Measurements from ENCODE around the gene HOXA11. TPM values are rescaled to one million over a fixed set of nuclear protein-coding genes. Genes with fewer than 3 reads are reported as not detected.

HOXA11 gene
- total and polyA plus RNA-seq, 5 donors: not detected

- intact Hi-C loops (cut with DNase I): loop anchor here in 2 of 4 donors (10.0 kb wide), 3 partner anchors 287 to 1277 kb away; partner anchors contain the start of gene SKAP2 (in 1 of the 2)
- Histone ChIP-seq H3K9me3 (ENCODE audit: control insufficient read depth, low read length) (no peaks in the 10 kb centered on the region), H3K4me1 (ENCODE audit: control insufficient read depth, insufficient read depth, low read length) (peaks cover 9% of the 10 kb centered on the region), H3K27me3 (ENCODE audit: control insufficient read depth, insufficient read depth) (no peaks in the 10 kb centered on the region), H3K4me3 (ENCODE audit: low read length) (peak within 1 kb of the TSS; percentile 6), H3K27ac (ENCODE audit: low read length) (no peak within 1 kb of the TSS)
- DNase-seq: peak in 1 of 3 donors; percentile 57
- 4% methylated on average over 53 of the region's 53 CpGs for WGBS
- no peak for ATAC-seq
Observed at GRCh38 chr7:27151931-27152815, 32.9 kb downstream of the HOXA11 start, which contains the start of gene HOXA3. HOXA3 (minus strand) TSS chr7:27152583; CDS start chr7:27110640, 41,943 bp downstream.

GRCh38 chr7:27151341-27151930 is 33.6 kb downstream of the HOXA11 start:
- Histone ChIP-seq H3K27ac (ENCODE audit: low read length) (no peak overlapping the region), H3K27me3 (ENCODE audit: control insufficient read depth, insufficient read depth) (no peaks in the 10 kb centered on the region), H3K4me1 (ENCODE audit: control insufficient read depth, insufficient read depth, low read length) (peaks cover 9% of the 10 kb centered on the region), H3K9me3 (ENCODE audit: control insufficient read depth, low read length) (no peaks in the 10 kb centered on the region), H3K4me3 (ENCODE audit: low read length) (peak overlapping the region; percentile 5)
- WGBS: 4% methylated on average over 27 of the region's 27 CpGs
- DNase-seq (peak in 1 of 3 donors; percentile 16), ATAC-seq (no peak)
- intact Hi-C loops (cut with DNase I): loop anchor here in 2 of 4 donors (10.0 kb wide), 3 partner anchors 287 to 1277 kb away; partner anchors contain the start of gene SKAP2 (in 1 of the 2)

GRCh38 chr7:27150568-27151340 is 34.3 kb downstream of the HOXA11 start:
- H3K9me3 ChIP-seq (ENCODE audit: control insufficient read depth, low read length): no peaks in the 10 kb centered on the region
- intact Hi-C loops (cut with DNase I): loop anchor here in 2 of 4 donors (10.0 kb wide), 3 partner anchors 286 to 1276 kb away; partner anchors contain the start of gene SKAP2 (in 1 of the 2)
- no peak overlapping the region for H3K27ac ChIP-seq (ENCODE audit: low read length)
- DNase-seq (peak; percentile 72 to 87 (median 87)), ATAC-seq (peak; percentile 75 to 83)
- peak overlapping the region; percentile 5 for H3K4me3 ChIP-seq (ENCODE audit: low read length)
- no peaks in the 10 kb centered on the region for H3K27me3 ChIP-seq (ENCODE audit: control insufficient read depth, insufficient read depth)
- H3K4me1 ChIP-seq (ENCODE audit: control insufficient read depth, insufficient read depth, low read length): peaks cover 5% of the 10 kb centered on the region
- 2% methylated on average over 58 of the region's 58 CpGs for WGBS

- 39% methylated on average over 13 of the region's 13 CpGs for WGBS
- no peaks in the 10 kb centered on the region for H3K9me3 ChIP-seq (ENCODE audit: control insufficient read depth, low read length)
- intact Hi-C loops (cut with DNase I): loop anchor here in 2 of 4 donors (5.0 to 10.0 kb wide), 4 partner anchors 285 to 1275 kb away; partner anchors contain the start of gene SKAP2 (in 1 of the 2)
- no peak overlapping the region for H3K27ac ChIP-seq (ENCODE audit: low read length)
- DNase-seq (peak in 1 of 3 donors; percentile 33), ATAC-seq (no peak)
- H3K27me3 ChIP-seq (ENCODE audit: control insufficient read depth, insufficient read depth): no peaks in the 10 kb centered on the region
- peaks cover 5% of the 10 kb centered on the region for H3K4me1 ChIP-seq (ENCODE audit: control insufficient read depth, insufficient read depth, low read length)
- H3K4me3 ChIP-seq (ENCODE audit: low read length): no peak overlapping the region
Observed at GRCh38 chr7:27149842-27150567, 35.0 kb downstream of the HOXA11 start.

GRCh38 chr7:27148756-27149641 is 36.0 kb downstream of the HOXA11 start:
- Histone ChIP-seq H3K27ac (ENCODE audit: low read length) (no peak overlapping the region), H3K9me3 (ENCODE audit: control insufficient read depth, low read length) (no peaks in the 10 kb centered on the region), H3K4me3 (ENCODE audit: low read length) (no peak overlapping the region), H3K4me1 (ENCODE audit: control insufficient read depth, insufficient read depth, low read length) (peaks cover 2% of the 10 kb centered on the region), H3K27me3 (ENCODE audit: control insufficient read depth, insufficient read depth) (peaks cover under 1% of the 10 kb centered on the region)
- intact Hi-C loops (cut with DNase I): loop anchor here in 1 of 4 donors (5.0 kb wide), 1 partner anchor 297 kb away; no protein-coding TSS in a partner anchor
- DNase-seq: peak in 1 of 3 donors; percentile 35
- 38% methylated on average over 30 of the region's 30 CpGs for WGBS
- no peak for ATAC-seq

GRCh38 chr7:27148031-27148755 is 36.8 kb downstream of the HOXA11 start:
- ATAC-seq: no peak
- peaks cover 3% of the 10 kb centered on the region for H3K27me3 ChIP-seq (ENCODE audit: control insufficient read depth, insufficient read depth)

GRCh38 chr7:27147199-27148030 is 37.6 kb downstream of the HOXA11 start, which contains the start of gene HOXA6:
HOXA6 (minus strand) TSS chr7:27147774; CDS start chr7:27147749, 25 bp downstream.
- intact Hi-C loops (cut with DNase I): loop anchor here in 1 of 4 donors (5.0 kb wide), 1 partner anchor 295 kb away; no protein-coding TSS in a partner anchor
- DNase-seq: peak in 2 of 3 donors; percentile 22 to 50
- 11% methylated on average over 63 of the region's 63 CpGs for WGBS
- no peak for ATAC-seq
- H3K9me3 ChIP-seq (ENCODE audit: control insufficient read depth, low read length): no peaks in the 10 kb centered on the region
- H3K27ac ChIP-seq (ENCODE audit: low read length): no peak within 1 kb of the TSS
- H3K4me1 ChIP-seq (ENCODE audit: control insufficient read depth, insufficient read depth, low read length): peaks cover 2% of the 10 kb centered on the region
- H3K27me3 ChIP-seq (ENCODE audit: control insufficient read depth, insufficient read depth): peaks cover 3% of the 10 kb centered on the region
- H3K4me3 ChIP-seq (ENCODE audit: low read length): peak within 1 kb of the TSS; percentile 38

More at GRCh38 chr7:27148031-27148755, 36.8 kb downstream of the HOXA11 start:
- Histone ChIP-seq H3K27ac (ENCODE audit: low read length) (no peak overlapping the region), H3K4me3 (ENCODE audit: low read length) (peak overlapping the region; percentile 38), H3K4me1 (ENCODE audit: control insufficient read depth, insufficient read depth, low read length) (peaks cover 2% of the 10 kb centered on the region), H3K9me3 (ENCODE audit: control insufficient read depth, low read length) (no peaks in the 10 kb centered on the region)
- WGBS: 20% methylated on average over 28 of the region's 28 CpGs
- peak in 1 of 3 donors; percentile 43 for DNase-seq
- intact Hi-C loops (cut with DNase I): loop anchor here in 1 of 4 donors (5.0 kb wide), 1 partner anchor 296 kb away; no protein-coding TSS in a partner anchor

GRCh38 chr7:27146491-27147198 is 38.4 kb downstream of the HOXA11 start:
- intact Hi-C loops (cut with DNase I): loop anchor here in 1 of 4 donors (5.0 kb wide), 1 partner anchor 294 kb away; no protein-coding TSS in a partner anchor
- Histone ChIP-seq H3K4me3 (ENCODE audit: low read length) (no peak overlapping the region), H3K27ac (ENCODE audit: low read length) (no peak overlapping the region), H3K4me1 (ENCODE audit: control insufficient read depth, insufficient read depth, low read length) (peaks cover 2% of the 10 kb centered on the region), H3K9me3 (ENCODE audit: control insufficient read depth, low read length) (no peaks in the 10 kb centered on the region), H3K27me3 (ENCODE audit: control insufficient read depth, insufficient read depth) (peaks cover 3% of the 10 kb centered on the region)
- WGBS: 46% methylated on average over 5 of the region's 5 CpGs
- ATAC-seq: no peak
- DNase-seq: no peak
